ENCODE results near the gene HMGCS2. TPM values are rescaled to one million over a fixed set of nuclear protein-coding genes. Genes with fewer than 3 reads are reported as not detected.

Gene HMGCS2
- total RNA-seq, 1 donor from 2014 or later = 65.5 TPM

GRCh38 chr1:119797606-119798005, 28.9 kb upstream of the HMGCS2 start:
- Histone ChIP-seq H3K4me3 (no peak overlapping the region), H3K9me3 (replicated peaks) (no peaks in the 10 kb centered on the region), H3K4me1 (no peaks in the 10 kb centered on the region), H3K36me3 (no peaks in the 10 kb centered on the region), H3K27me3 (ENCODE audit: low read depth) (no peaks in the 10 kb centered on the region), H3K27ac (replicated peaks) (no peak overlapping the region)
- intact Hi-C loops (cut with micrococcal nuclease) = no loop called here
- no peak for DNase-seq
- no peak for TF ChIP-seq CTCF (IDR thresholded peaks at IDR 0.05; ENCODE audit: borderline replicate concordance)

- intact Hi-C loops (cut with micrococcal nuclease) = no loop called here
- Histone ChIP-seq H3K36me3 (no peaks in the 10 kb centered on the region), H3K9me3 (replicated peaks) (no peaks in the 10 kb centered on the region), H3K27ac (replicated peaks) (no peak overlapping the region), H3K4me3 (no peak overlapping the region), H3K4me1 (no peaks in the 10 kb centered on the region), H3K27me3 (ENCODE audit: low read depth) (no peaks in the 10 kb centered on the region)
- DNase-seq = no peak
- TF ChIP-seq CTCF (IDR thresholded peaks at IDR 0.05; ENCODE audit: borderline replicate concordance) = no peak
These were observed 28.5 kb upstream of the HMGCS2 start for GRCh38 chr1:119797162-119797561.

GRCh38 chr1:119795261-119796200, 26.8 kb upstream of the HMGCS2 start:
- Histone ChIP-seq H3K4me1 (no peaks in the 10 kb centered on the region), H3K27me3 (ENCODE audit: low read depth) (no peaks in the 10 kb centered on the region), H3K9me3 (replicated peaks) (no peaks in the 10 kb centered on the region), H3K36me3 (no peaks in the 10 kb centered on the region), H3K27ac (replicated peaks) (no peak overlapping the region), H3K4me3 (no peak overlapping the region)
- intact Hi-C loops (cut with micrococcal nuclease) = no loop called here
- no peak for TF ChIP-seq CTCF (IDR thresholded peaks at IDR 0.05; ENCODE audit: borderline replicate concordance)
- DNase-seq = no peak

GRCh38 chr1:119794876-119795240, 26.2 kb upstream of the HMGCS2 start:
- Histone ChIP-seq H3K27me3 (ENCODE audit: low read depth) (no peaks in the 10 kb centered on the region), H3K27ac (replicated peaks) (no peak overlapping the region), H3K36me3 (no peaks in the 10 kb centered on the region), H3K4me3 (no peak overlapping the region), H3K9me3 (replicated peaks) (no peaks in the 10 kb centered on the region), H3K4me1 (no peaks in the 10 kb centered on the region)
- intact Hi-C loops (cut with micrococcal nuclease) = no loop called here
- DNase-seq = no peak
- no peak for TF ChIP-seq CTCF (IDR thresholded peaks at IDR 0.05; ENCODE audit: borderline replicate concordance)

- no peak overlapping the region for H3K4me3 ChIP-seq
- no peak for TF ChIP-seq CTCF (IDR thresholded peaks at IDR 0.05; ENCODE audit: borderline replicate concordance)
- H3K9me3 ChIP-seq (replicated peaks) = no peaks in the 10 kb centered on the region
- no peaks in the 10 kb centered on the region for H3K4me1 ChIP-seq
- H3K27me3 ChIP-seq (ENCODE audit: low read depth) = no peaks in the 10 kb centered on the region
- intact Hi-C loops (cut with micrococcal nuclease) = no loop called here
- H3K27ac ChIP-seq (replicated peaks) = no peak overlapping the region
- no peak for DNase-seq
- H3K36me3 ChIP-seq = no peaks in the 10 kb centered on the region
These were observed 25.6 kb upstream of the HMGCS2 start for GRCh38 chr1:119794230-119794875.
